ENCODE results near the gene SF3B2.
"Not testable (repeated sequence)": the region's sequence is repeated elsewhere in the genome, so short reads cannot be mapped to it uniquely, and the experiment has no call there.

SF3B2 gene

GRCh38 chr11:66076561-66076960 lies 24.4 kb downstream of the SF3B2 start:
- no peak for DNase-seq (ENCODE audit: low read depth)

GRCh38 chr11:66077927-66078326 lies 25.8 kb downstream of the SF3B2 start:
- no peak for DNase-seq (ENCODE audit: low read depth)

DNA sequence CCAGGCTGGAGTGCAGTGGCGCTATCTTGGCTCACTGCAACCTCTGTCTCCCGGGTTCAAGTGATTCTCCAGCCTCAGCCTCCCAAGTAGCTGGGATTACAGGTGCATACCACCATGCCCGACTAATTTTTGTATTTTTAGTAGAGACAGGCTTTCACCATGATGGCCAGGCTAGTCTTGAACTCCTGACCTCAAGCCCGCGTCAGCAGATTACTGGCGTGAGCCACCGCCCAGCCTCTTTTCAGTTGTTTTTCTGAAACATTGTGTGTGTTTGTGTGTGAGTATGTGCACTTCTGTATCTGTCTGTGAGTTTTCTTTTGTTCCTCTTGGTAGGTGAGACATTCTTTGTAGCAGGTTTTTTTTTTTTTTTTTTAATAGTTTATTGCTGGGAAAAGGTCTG lies 26.8 kb downstream of the SF3B2 start:
- DNase-seq (ENCODE audit: low read depth), result not testable (repeated sequence)

GRCh38 chr11:66080055-66080817 lies 28.1 kb downstream of the SF3B2 start:
- DNase-seq (ENCODE audit: low read depth), result peak; percentile 87

GRCh38 chr11:66081505-66081904 lies 29.3 kb downstream of the SF3B2 start:
- DNase-seq (ENCODE audit: low read depth), result peak; percentile 60

GRCh38 chr11:66082946-66083698 lies 31.0 kb downstream of the SF3B2 start:
- peak; percentile 45 for DNase-seq (ENCODE audit: low read depth)

- no peak for DNase-seq (ENCODE audit: low read depth)
Measured at GRCh38 chr11:66083767-66084166, 31.6 kb downstream of the SF3B2 start.

DNA sequence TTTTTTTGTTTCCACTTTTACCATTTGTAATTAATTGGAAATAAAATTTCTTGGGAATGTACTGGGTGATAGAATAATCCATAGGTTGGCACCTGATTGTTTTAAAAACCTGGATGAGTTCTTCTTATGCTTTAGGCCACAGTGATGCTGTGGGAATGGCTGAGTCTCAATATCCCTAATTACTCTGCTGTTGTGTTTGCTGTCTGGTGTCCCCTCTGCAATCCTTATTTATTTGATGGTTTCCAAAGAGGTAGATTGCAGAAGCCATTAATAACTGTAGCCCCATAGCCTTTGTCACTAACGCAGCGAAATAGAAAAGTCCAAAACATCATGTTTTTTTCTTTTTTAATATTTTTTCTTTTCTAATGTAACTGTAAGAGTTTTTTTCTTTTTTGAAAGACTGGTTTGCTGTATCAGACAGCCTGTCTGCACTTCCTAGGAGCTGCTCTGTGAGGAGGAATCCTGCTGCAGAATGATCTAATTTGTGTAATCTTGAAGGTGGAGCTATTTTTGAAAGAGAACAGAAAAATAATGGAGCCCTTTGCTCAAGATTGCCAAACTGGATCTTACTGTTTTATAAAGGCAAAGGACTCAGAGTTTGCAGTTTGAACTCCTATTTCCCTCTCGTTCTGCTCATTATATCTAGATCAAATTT lies 32.8 kb downstream of the SF3B2 start:
- peak; percentile 23 for DNase-seq (ENCODE audit: low read depth)

GRCh38 chr11:66087148-66087908 lies 35.2 kb downstream of the SF3B2 start:
- DNase-seq (ENCODE audit: low read depth), result no peak

DNA sequence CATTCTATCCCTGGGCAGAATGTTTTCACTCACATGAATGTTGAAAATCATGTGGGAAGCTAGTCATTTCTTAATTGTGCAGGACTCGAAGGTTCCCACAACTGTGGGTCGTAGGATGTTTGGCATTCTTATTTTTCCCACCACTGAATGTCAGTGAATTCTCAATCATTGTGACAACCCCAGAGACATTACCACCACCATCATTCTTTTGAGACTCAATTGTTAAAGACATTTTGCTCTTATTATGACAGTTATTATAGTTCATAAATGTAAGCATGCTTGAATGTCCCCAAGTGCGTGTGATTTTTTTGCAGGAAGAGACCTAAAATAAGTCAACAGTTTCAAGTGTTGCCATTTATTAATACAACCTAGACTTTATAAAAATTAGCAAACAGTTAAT lies 36.9 kb downstream of the SF3B2 start:
- DNase-seq (ENCODE audit: low read depth), result no peak

- DNase-seq (ENCODE audit: low read depth), result no peak
Measured at GRCh38 chr11:66090288-66090687, 38.1 kb downstream of the SF3B2 start.

DNA sequence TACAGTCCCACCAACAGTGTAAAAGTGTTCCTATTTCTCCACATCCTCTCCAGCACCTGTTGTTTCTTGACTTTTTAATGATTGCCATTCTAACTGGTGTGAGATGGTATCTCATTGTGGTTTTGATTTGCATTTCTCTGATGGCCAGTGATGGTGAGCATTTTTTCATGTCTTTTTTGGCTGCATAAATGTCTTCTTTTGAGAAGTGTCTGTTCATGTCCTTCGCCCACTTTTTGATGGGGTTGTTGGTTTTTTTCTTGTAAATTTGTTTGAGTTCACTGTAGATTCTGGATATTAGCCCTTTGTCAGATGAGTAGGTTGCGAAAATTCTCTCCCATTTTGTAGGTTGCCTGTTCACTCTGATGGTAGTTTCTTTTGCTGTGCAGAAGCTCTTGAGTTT lies 40.0 kb downstream of the SF3B2 start:
- DNase-seq (ENCODE audit: low read depth), result not testable (repeated sequence)

GRCh38 chr11:66099746-66100145 lies 47.6 kb downstream of the SF3B2 start:
- not testable (repeated sequence) for DNase-seq (ENCODE audit: low read depth)

- peak; percentile 36 for DNase-seq (ENCODE audit: low read depth)
Measured at GRCh38 chr11:66100272-66101065, 48.3 kb downstream of the SF3B2 start.

DNA sequence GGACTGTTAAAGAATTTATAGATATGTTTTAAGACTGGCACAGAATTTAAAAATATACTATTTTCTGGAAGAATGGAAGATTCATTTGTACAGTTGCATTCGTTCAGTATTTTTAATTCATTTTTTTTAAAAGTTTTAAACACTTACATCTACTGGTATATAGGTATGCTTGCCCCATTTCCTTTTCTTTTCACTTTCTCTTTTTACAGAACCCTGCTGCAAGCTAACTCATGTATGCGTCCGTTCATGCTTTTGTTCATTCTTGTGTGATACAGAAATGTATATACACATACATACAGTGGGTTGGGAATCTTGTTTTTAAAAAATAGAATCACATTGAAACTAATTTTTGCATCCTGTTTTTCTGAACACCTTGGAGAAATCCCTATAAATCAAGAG lies 48.9 kb downstream of the SF3B2 start:
- DNase-seq (ENCODE audit: low read depth), result no peak

GRCh38 chr11:66104057-66104638 lies 52.0 kb downstream of the SF3B2 start:
- no peak for DNase-seq (ENCODE audit: low read depth)

- peak; percentile 16 for DNase-seq (ENCODE audit: low read depth)
Measured at GRCh38 chr11:66106786-66107599, 54.8 kb downstream of the SF3B2 start.

DNA sequence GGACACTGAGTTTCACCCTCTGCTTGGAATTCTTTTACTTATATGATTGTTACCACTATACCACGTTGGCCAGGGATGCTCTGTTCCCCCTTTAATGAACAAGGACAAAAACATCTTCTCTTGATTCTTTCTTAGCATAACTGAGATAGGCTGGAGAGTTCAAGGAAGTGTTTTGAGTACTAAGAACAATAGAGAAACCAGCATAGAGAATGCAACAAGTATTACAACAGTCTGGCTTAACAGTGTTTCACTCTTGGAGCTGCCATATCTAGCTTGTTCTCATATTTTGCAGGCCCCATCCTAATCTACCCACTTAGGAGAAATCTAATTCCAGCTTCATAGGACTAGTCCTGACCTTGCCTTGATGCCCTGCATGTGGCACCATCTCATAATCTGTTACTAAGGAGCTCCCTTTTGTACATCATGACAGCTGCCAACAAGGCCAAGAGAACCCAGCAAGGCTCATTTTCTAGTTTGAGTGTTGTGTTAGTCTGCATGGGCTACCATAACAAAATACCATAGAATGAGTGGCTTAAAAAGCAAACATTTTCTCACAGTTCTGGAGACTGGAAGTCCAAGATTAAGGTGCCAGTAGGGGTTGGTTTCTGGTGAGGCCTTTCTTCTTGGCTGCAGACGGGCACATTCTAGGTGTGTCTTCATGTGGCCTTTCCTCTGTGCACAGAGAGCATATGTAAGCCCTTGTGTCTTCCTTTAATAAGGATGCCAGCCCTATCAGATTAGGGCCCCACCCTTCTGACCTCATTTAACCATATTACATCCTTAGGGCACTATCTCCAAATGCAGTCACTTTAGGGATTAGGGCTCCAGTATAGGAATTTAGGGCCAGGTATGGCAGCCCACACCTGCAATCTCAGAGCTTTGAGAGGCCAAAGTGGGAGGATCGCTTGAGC lies 55.7 kb downstream of the SF3B2 start:
- peak; percentile 42 for DNase-seq (ENCODE audit: low read depth)

GRCh38 chr11:66109294-66109693 lies 57.1 kb downstream of the SF3B2 start:
- DNase-seq (ENCODE audit: low read depth), result no peak
